ENCODE measurements around the gene PGM5.

Gene PGM5

GRCh38 chr9:68446836-68447235 lies 90.4 kb downstream of the PGM5 start:
- no peak for DNase-seq

GRCh38 chr9:68447611-68448010 lies 91.2 kb downstream of the PGM5 start:
- no peak for DNase-seq

- DNase-seq = no peak
Observed at GRCh38 chr9:68454579-68455334, 98.3 kb downstream of the PGM5 start.

- no peak for DNase-seq
Observed at GRCh38 chr9:68455451-68455850, 99.0 kb downstream of the PGM5 start.

- no peak for DNase-seq
Observed at GRCh38 chr9:68457803-68458202, 101.4 kb downstream of the PGM5 start.

GRCh38 chr9:68458918-68459317 lies 102.5 kb downstream of the PGM5 start:
- no peak for DNase-seq

GRCh38 chr9:68462105-68462775 lies 105.8 kb downstream of the PGM5 start:
- no peak for DNase-seq

- DNase-seq = no peak
Observed at GRCh38 chr9:68470067-68470466, 113.7 kb downstream of the PGM5 start.

- no peak for DNase-seq
Observed at GRCh38 chr9:68470634-68471033, 114.2 kb downstream of the PGM5 start.

GRCh38 chr9:68472119-68472518 lies 115.7 kb downstream of the PGM5 start:
- DNase-seq = no peak

GRCh38 chr9:68473790-68474189 lies 117.4 kb downstream of the PGM5 start:
- no peak for DNase-seq

- DNase-seq = no peak
Observed at GRCh38 chr9:68476422-68476821, 120.0 kb downstream of the PGM5 start.

GRCh38 chr9:68476847-68477246 lies 120.4 kb downstream of the PGM5 start:
- no peak for DNase-seq

- no peak for DNase-seq
Observed at GRCh38 chr9:68480807-68481206, 124.4 kb downstream of the PGM5 start.

GRCh38 chr9:68482548-68482947 lies 126.1 kb downstream of the PGM5 start:
- no peak for DNase-seq

GRCh38 chr9:68488126-68488525 lies 131.7 kb downstream of the PGM5 start:
- no peak for DNase-seq

- DNase-seq = no peak
Observed at GRCh38 chr9:68489646-68490045, 133.2 kb downstream of the PGM5 start.

GRCh38 chr9:68492806-68493205 lies 136.4 kb downstream of the PGM5 start:
- no peak for DNase-seq

GRCh38 chr9:68493541-68493940 lies 137.1 kb downstream of the PGM5 start:
- DNase-seq = no peak

GRCh38 chr9:68493958-68494577 lies 137.7 kb downstream of the PGM5 start:
- no peak for DNase-seq

- DNase-seq = no peak
Observed at GRCh38 chr9:68495247-68495646, 138.8 kb downstream of the PGM5 start.

GRCh38 chr9:68496356-68496755 lies 139.9 kb downstream of the PGM5 start:
- no peak for DNase-seq

- no peak for DNase-seq
Observed at GRCh38 chr9:68497629-68498028, 141.2 kb downstream of the PGM5 start.

- DNase-seq = no peak
Observed at GRCh38 chr9:68498816-68499215, 142.4 kb downstream of the PGM5 start.
